Measurements from ENCODE around the gene TNP1.

GRCh38 chr2:216830346-216830745, 29.5 kb downstream of the TNP1 start:
- TF ChIP-seq CTCF (IDR thresholded peaks at IDR 0.05) (no peak), POLR2A (IDR thresholded peaks at IDR 0.05) (no peak)

All from testis (tissue), 2 donors.